ENCODE measurements around the gene STARD10.

STARD10 gene

GRCh38 chr11:72704783-72705265 is 89.0 kb downstream of the STARD10 start:
- no peak for DNase-seq (ENCODE audit: low read depth)
